B cell (primary cell): ENCODE measurements around the gene CEACAM3. TPM values are rescaled to one million over a fixed set of nuclear protein-coding genes. Genes with fewer than 3 reads are reported as not detected.

ENCODE experiments used
- ATAC-seq: fragments of 200-7000 bp; cut with Tn5 transposase; one replicate; pipeline ENCODE4 v1.10.0; 2021; ENCODE audit warnings: low read depth, mild to moderate bottlenecking, moderate number of reproducible peaks, moderate library complexity
- CTCF ChIA-PET: fragments of 350-600 bp; sonication (Branson Sonifier 250); formaldehyde crosslinking; loops from one replicate; lab custom pipeline; 2021; ENCODE audit warnings: antibody characterized with exemption, inconsistent platforms; lab: Charles Lee
- POLR2A ChIA-PET: fragments of 350-600 bp; sonication (Branson Sonifier 250); formaldehyde crosslinking; loops from one replicate; lab custom pipeline; 2021; ENCODE audit warnings: antibody characterized with exemption; lab: Charles Lee
- DNase-seq: peaks from one replicate; pipeline ENCODE4 v3.0.0; 2013
- H2AFZ ChIP-seq: 2 replicates; pipeline ENCODE4 v1.6.1; 2012; ENCODE audit warnings: mild to moderate bottlenecking, low read depth, low read length; ENCODE audit not compliant: insufficient read depth, poor library complexity, severe bottlenecking
- H3K27ac ChIP-seq, 2 donors: 1 replicate in 1 of 2; 2 replicates in 1 of 2; pipeline ENCODE4 v1.5.1; 2012 to 2013; ENCODE audit warnings: low read length in 2 of 2, mild to moderate bottlenecking in 2 of 2, moderate library complexity in 1 of 2
- H3K27me3 ChIP-seq, 4 experiments: fragments of 200-600 bp in 1 of 4; sonication (generic) in 1 of 4; replicated peaks in 1 of 4; 1 replicate in 2 of 4; 2 replicates in 2 of 4; pipeline versions ENCODE4 v1.6.1 to v1.7.0; 2013 to 2016; ENCODE audit warnings: low read length in 3 of 4, mild to moderate bottlenecking in 2 of 4, mixed read lengths in 1 of 4, moderate library complexity in 1 of 4; ENCODE audit not compliant: insufficient read depth in 4 of 4, control insufficient read depth in 3 of 4; ENCODE audit errors: control extremely low read depth in 1 of 4
- H3K36me3 ChIP-seq, 2 experiments: replicated peaks in 1 of 2; 1 replicate in 1 of 2; 2 replicates in 1 of 2; pipeline versions ENCODE4 v1.6.1 to v1.7.1; 2013; ENCODE audit warnings: low read length in 1 of 2; ENCODE audit not compliant: insufficient read depth in 2 of 2, control insufficient read depth in 1 of 2; ENCODE audit errors: control extremely low read depth in 1 of 2, extremely low read depth in 1 of 2
- H3K4me1 ChIP-seq, 2 donors: fragments of 200-600 bp in 1 of 2; sonication (generic) in 1 of 2; 1 replicate in 1 of 2; 2 replicates in 1 of 2; pipeline versions ENCODE4 v1.5.1 to v1.6.1; 2013 to 2017; ENCODE audit warnings: low read length in 2 of 2; ENCODE audit not compliant: control insufficient read depth in 2 of 2, insufficient read depth in 2 of 2
- H3K4me2 ChIP-seq: replicated peaks from 2 replicates; pipeline ENCODE3; 2012; ENCODE audit warnings: mild to moderate bottlenecking, low read depth, low read length; ENCODE audit not compliant: poor library complexity, severe bottlenecking
- H3K4me3 ChIP-seq, 5 experiments: fragments of 200-600 bp in 1 of 5; sonication (generic) in 1 of 5; 1 replicate in 3 of 5; 2 replicates in 2 of 5; pipeline versions ENCODE4 v1.5.1 to v1.7.0; 2011 to 2016; ENCODE audit warnings: low read length in 4 of 5, mild to moderate bottlenecking in 4 of 5, low read depth in 2 of 5, control low read depth in 1 of 5, moderate library complexity in 1 of 5; ENCODE audit not compliant: insufficient read depth in 1 of 5; ENCODE audit errors: control extremely low read depth in 1 of 5, extremely low read depth in 1 of 5
- H3K79me2 ChIP-seq: fragments of 200-600 bp; sonication (generic); one replicate; pipeline ENCODE4 v1.6.0; 2016; ENCODE audit warnings: low read length; ENCODE audit not compliant: control insufficient read depth, insufficient read depth
- H3K9ac ChIP-seq: fragments of 200-600 bp; sonication (generic); 2 replicates; pipeline ENCODE4 v1.6.1; 2017; ENCODE audit warnings: mild to moderate bottlenecking, low read length, moderate library complexity
- H3K9me3 ChIP-seq, 3 donors: one replicate each; pipeline versions ENCODE4 v1.6.1 to v1.7.1; 2013; ENCODE audit warnings: low read length in 2 of 3; ENCODE audit not compliant: control insufficient read depth in 2 of 3, insufficient read depth in 1 of 3; ENCODE audit errors: control extremely low read depth in 1 of 3
- H4K20me1 ChIP-seq: 2 replicates; pipeline ENCODE4 v1.6.0; 2012; ENCODE audit warnings: mild to moderate bottlenecking, low read length; ENCODE audit not compliant: insufficient read depth, control insufficient read depth, poor library complexity, severe bottlenecking
- H3K27ac Mint-ChIP-seq: one replicate; pipeline ENCODE4 v1.8.0; 2021; ENCODE audit warnings: mixed read lengths
- H3K27me3 Mint-ChIP-seq: one replicate; pipeline ENCODE4 v1.8.0; 2021; ENCODE audit warnings: mixed read lengths
- H3K4me1 Mint-ChIP-seq: one replicate; pipeline ENCODE4 v1.8.0; 2021; ENCODE audit warnings: mixed read lengths
- H3K4me3 Mint-ChIP-seq: one replicate; pipeline ENCODE4 v1.8.0; 2021; ENCODE audit warnings: mixed read lengths
- H3K9me3 Mint-ChIP-seq: one replicate; pipeline ENCODE4 v1.8.0; 2022; ENCODE audit warnings: mixed read lengths; ENCODE audit not compliant: insufficient read depth
- CTCF ChIP-seq: fragments of 200-600 bp; IDR thresholded peaks from one replicate; pipeline ENCODE4 v1.8.0; 2022; ENCODE audit warnings: antibody characterized with exemption, mild to moderate bottlenecking
- EZH2 ChIP-seq: IDR thresholded peaks from 2 replicates; pipeline ENCODE4 v1.6.1; 2012; ENCODE audit warnings: borderline replicate concordance, low read depth, mild to moderate bottlenecking, moderate library complexity, low read length; ENCODE audit not compliant: insufficient read depth, poor library complexity, severe bottlenecking
- WGBS: methylation state at CpG from one replicate; pipeline ENCODE4 v1.1.5; 2013; ENCODE audit warnings: missing lambda C conversion rate; ENCODE audit not compliant: insufficient coverage; 5-methylcytosine and 5-hydroxymethylcytosine counted together
- intact Hi-C: fragments of 100-400 bp; cut with micrococcal nuclease; formaldehyde crosslinking; loops from one replicate; pipeline ENCODE4 v1.10.0; 2022
- polyA plus RNA-seq: library from polyadenylated mRNA; depleted of rRNA; stranded (reverse); fragments of >200 nt; gene quantifications from 2 replicates; pipeline ENCODE4 v1.2.3, GENCODE V29; 2012
- total RNA-seq, 2 donors: library from RNA; stranded (reverse); fragments of 120-200 nt in 1 of 2; gene quantifications; 1 replicate in 1 of 2; 2 replicates in 1 of 2; pipeline versions ENCODE4 v1.2.3 to v1.2.4, GENCODE V29; 2013 to 2022

CEACAM3 gene
- total and polyA plus RNA-seq, 2 donors (not counting 1 experiment from before 2014, with no cell fraction given): not detected

GRCh38 chr19:41849067-41849466 is 52.7 kb downstream of the CEACAM3 start:
- no peak overlapping the region for H3K4me3 Mint-ChIP-seq
- CTCF ChIA-PET: interaction anchor here (0.9 to 1.5 kb wide), 3 partner anchors 10 to 56 kb away, joined by 3 to 5 read pairs (median 4); partner anchors contain the start of gene RPS19
- POLR2A ChIA-PET: interaction anchor here (0.6 kb wide), 1 partner anchor 164 kb away, joined by 3 read pairs; no protein-coding TSS in a partner anchor
- H3K9me3 Mint-ChIP-seq: no peaks in the 10 kb centered on the region
- Histone ChIP-seq H3K9me3 (peaks cover 0 to 8% (median 0%) of the 10 kb centered on the region in 3 donors), H3K79me2 (no peaks in the 10 kb centered on the region), H3K4me3 (no peak overlapping the region), H3K27me3 (no peaks in the 10 kb centered on the region), H4K20me1 (no peaks in the 10 kb centered on the region), H3K27ac (no peak overlapping the region), H3K4me2 (no peak overlapping the region), H3K9ac (no peak overlapping the region), H3K36me3 (no peaks in the 10 kb centered on the region), H3K4me1 (no peaks in the 10 kb centered on the region), H2AFZ (no peak overlapping the region)
- ATAC-seq: no peak
- no peaks in the 10 kb centered on the region for H3K4me1 Mint-ChIP-seq
- no peak overlapping the region for H3K27ac Mint-ChIP-seq
- peaks cover 8% of the 10 kb centered on the region for H3K27me3 Mint-ChIP-seq
- no CpG with 5 or more reads among the region's 2 CpGs for WGBS
- no peak for TF ChIP-seq CTCF
- no peak for TF ChIP-seq EZH2
- intact Hi-C loops: no loop called here
- DNase-seq: no peak

GRCh38 chr19:41850381-41850780 is 54.0 kb downstream of the CEACAM3 start:
- intact Hi-C loops: no loop called here
- CTCF ChIA-PET: interaction anchor here (1.2 kb wide), 1 partner anchor 9 kb away, joined by 3 read pairs; no protein-coding TSS in a partner anchor

More at GRCh38 chr19:41850381-41850780, 54.0 kb downstream of the CEACAM3 start:
- no peak for DNase-seq
- H3K27ac Mint-ChIP-seq: no peak overlapping the region
- 89% methylated on average over 1 of the region's 5 CpGs for WGBS
- Histone ChIP-seq H3K9me3 (no peaks in the 10 kb centered on the region), H4K20me1 (no peaks in the 10 kb centered on the region), H3K9ac (no peak overlapping the region), H2AFZ (no peak overlapping the region), H3K27me3 (no peaks in the 10 kb centered on the region), H3K36me3 (no peaks in the 10 kb centered on the region), H3K4me1 (no peaks in the 10 kb centered on the region), H3K4me2 (no peak overlapping the region), H3K4me3 (no peak overlapping the region), H3K79me2 (no peaks in the 10 kb centered on the region), H3K27ac (no peak overlapping the region)
- peaks cover 8% of the 10 kb centered on the region for H3K27me3 Mint-ChIP-seq
- no peaks in the 10 kb centered on the region for H3K9me3 Mint-ChIP-seq
- no peak for ATAC-seq
- no peaks in the 10 kb centered on the region for H3K4me1 Mint-ChIP-seq
- POLR2A ChIA-PET: no interaction called here
- TF ChIP-seq CTCF: no peak
- no peak for TF ChIP-seq EZH2
- H3K4me3 Mint-ChIP-seq: no peak overlapping the region
